PC-9 (cell line): ENCODE data around the gene TMEM253. TPM values are rescaled to one million over a fixed set of nuclear protein-coding genes. Genes with fewer than 3 reads are reported as not detected.

ENCODE experiments used
- BruUV-seq: library from RNA; stranded (reverse); fragments of 400-500 nt; replicated peaks from 2 replicates; lab custom pipeline; 2021; lab: Mats Ljungman, UMichigan
- CTCF ChIA-PET: fragments of 300-600 bp; sonication (Branson Sonifier 250); formaldehyde crosslinking; loops from one replicate; lab custom pipeline; 2022; ENCODE audit warnings: antibody characterized with exemption; lab: Charles Lee
- POLR2A ChIA-PET: fragments of 300-600 bp; sonication (Branson Sonifier 250); formaldehyde crosslinking; loops from one replicate; lab custom pipeline; 2022; ENCODE audit warnings: antibody characterized with exemption; ENCODE audit not compliant: unreplicated experiment; lab: Charles Lee
- DNase-seq, 2 experiments: peaks; one replicate each; pipeline versions ENCODE4 v3.0.0 to v3.0.0-alpha.2; 2015 to 2022; ENCODE audit warnings: mixed read lengths in 1 of 2
- H2AFZ ChIP-seq: fragments of 200-600 bp; sonication (generic); 2 replicates; pipeline ENCODE4 v1.8.1; 2017; ENCODE audit warnings: antibody characterized with exemption
- H3F3A ChIP-seq: fragments of 200-600 bp; sonication (generic); 2 replicates; pipeline ENCODE4 v1.8.1; 2017; ENCODE audit warnings: antibody characterized with exemption, mild to moderate bottlenecking, low read depth; ENCODE audit not compliant: insufficient read depth
- H3K27ac ChIP-seq: fragments of 200-600 bp; sonication (generic); 2 replicates; pipeline ENCODE4 v1.6.1; 2016; ENCODE audit warnings: mixed run types
- H3K27me3 ChIP-seq: fragments of 200-600 bp; sonication (generic); 2 replicates; pipeline ENCODE4 v1.6.1; 2016; ENCODE audit warnings: low read depth, mixed run types; ENCODE audit not compliant: insufficient read depth
- H3K36me3 ChIP-seq: fragments of 200-600 bp; sonication (generic); 2 replicates; pipeline ENCODE4 v1.6.1; 2016; ENCODE audit warnings: low read depth, mixed run types
- H3K4me1 ChIP-seq: fragments of 200-600 bp; sonication (generic); replicated peaks from 2 replicates; pipeline ENCODE4 v1.6.1; 2016; ENCODE audit warnings: mixed run types; ENCODE audit not compliant: insufficient read depth
- H3K4me2 ChIP-seq: fragments of 200-600 bp; sonication (generic); 2 replicates; pipeline ENCODE4 v1.6.1; 2017; ENCODE audit warnings: mixed run types
- H3K4me3 ChIP-seq: fragments of 200-600 bp; sonication (generic); 2 replicates; pipeline ENCODE4 v1.6.1; 2016; ENCODE audit warnings: mixed run types
- H3K79me2 ChIP-seq: fragments of 200-600 bp; sonication (generic); 2 replicates; pipeline ENCODE4 v1.6.1; 2017; ENCODE audit warnings: low read depth, mixed run types
- H3K9me2 ChIP-seq: fragments of 200-600 bp; sonication (generic); 2 replicates; pipeline ENCODE4 v1.8.1; 2017; ENCODE audit warnings: mild to moderate bottlenecking; ENCODE audit not compliant: insufficient read depth
- H3K9me3 ChIP-seq: fragments of 200-600 bp; sonication (generic); 2 replicates; pipeline ENCODE4 v1.8.1; 2016; ENCODE audit warnings: low read depth; ENCODE audit not compliant: insufficient read depth
- H4K20me1 ChIP-seq: fragments of 200-600 bp; sonication (generic); 2 replicates; pipeline ENCODE4 v1.8.1; 2017; ENCODE audit not compliant: insufficient read depth
- EZH2 ChIP-seq: fragments of 200-600 bp; sonication (generic); IDR thresholded peaks from 2 replicates; pipeline ENCODE4 v1.8.0; 2017; ENCODE audit warnings: antibody characterized with exemption, low read depth
- intact Hi-C: fragments of 100-400 bp; cut with micrococcal nuclease; formaldehyde crosslinking; loops from one replicate; pipeline ENCODE4 v1.10.0; 2022; ENCODE audit not compliant: unreplicated experiment
- total RNA-seq: library from RNA; stranded (reverse); gene quantifications from 2 replicates; pipeline ENCODE4 v1.2.3, GENCODE V29; 2021
- TF ChIP-seq, protein P1 (sequence below): fragments of 200-600 bp; sonication (generic); conservative IDR thresholded peaks from 2 replicates; pipeline ENCODE4 v1.6.1; 2017; ENCODE audit warnings: mixed run types, antibody characterized with exemption, mild to moderate bottlenecking, moderate library complexity

The TMEM253 gene
- total RNA-seq, 1 experiment from 2014 or later: 1.4 TPM

DNA sequence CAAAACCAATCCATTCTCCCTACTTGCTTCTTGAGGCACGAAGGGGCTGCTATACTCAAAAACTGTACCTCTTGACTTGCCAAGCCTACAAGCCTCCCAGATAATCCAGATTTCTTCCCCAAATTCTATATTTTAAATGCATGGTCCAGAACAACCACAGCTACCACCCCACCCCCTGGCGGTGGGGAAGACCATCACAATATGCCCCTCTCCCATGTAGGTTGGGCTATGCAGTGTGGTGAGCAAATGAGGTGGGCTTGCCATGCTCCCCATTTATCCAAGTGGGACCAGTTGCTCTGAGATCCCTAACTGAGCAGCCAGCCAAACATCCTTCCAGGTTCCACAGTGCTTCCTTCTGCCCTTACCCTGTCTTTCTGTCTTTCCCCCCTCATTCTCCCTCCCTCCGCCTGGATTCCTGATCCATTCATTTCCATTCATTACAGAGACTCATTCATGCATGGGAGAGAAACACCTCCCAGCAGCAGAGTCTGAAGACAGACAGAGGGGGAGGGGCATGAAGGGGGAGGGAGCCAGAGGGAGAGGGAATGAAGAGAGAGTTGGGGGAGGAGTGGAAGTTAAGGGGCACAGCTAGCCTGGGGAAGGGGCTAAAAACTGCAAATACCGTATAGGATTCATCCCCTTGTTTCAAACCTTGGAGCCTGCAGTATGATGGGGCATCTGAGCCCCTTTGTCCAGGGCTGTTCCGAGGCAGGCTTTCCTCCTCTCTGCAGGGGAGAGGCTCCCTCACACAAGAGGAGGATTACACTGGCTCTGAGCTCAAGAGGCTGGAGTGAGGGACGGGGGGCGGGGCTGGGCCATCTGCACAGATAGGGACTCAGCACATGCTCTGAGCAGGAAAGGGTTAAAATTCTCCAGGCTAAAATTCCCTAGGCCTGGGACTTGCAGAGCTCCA, 6.8 kb upstream of the TMEM253 start:
- H2AFZ ChIP-seq: no peak overlapping the region
- no TSS peak for BruUV-seq
- intact Hi-C loops: no loop called here

DNA sequence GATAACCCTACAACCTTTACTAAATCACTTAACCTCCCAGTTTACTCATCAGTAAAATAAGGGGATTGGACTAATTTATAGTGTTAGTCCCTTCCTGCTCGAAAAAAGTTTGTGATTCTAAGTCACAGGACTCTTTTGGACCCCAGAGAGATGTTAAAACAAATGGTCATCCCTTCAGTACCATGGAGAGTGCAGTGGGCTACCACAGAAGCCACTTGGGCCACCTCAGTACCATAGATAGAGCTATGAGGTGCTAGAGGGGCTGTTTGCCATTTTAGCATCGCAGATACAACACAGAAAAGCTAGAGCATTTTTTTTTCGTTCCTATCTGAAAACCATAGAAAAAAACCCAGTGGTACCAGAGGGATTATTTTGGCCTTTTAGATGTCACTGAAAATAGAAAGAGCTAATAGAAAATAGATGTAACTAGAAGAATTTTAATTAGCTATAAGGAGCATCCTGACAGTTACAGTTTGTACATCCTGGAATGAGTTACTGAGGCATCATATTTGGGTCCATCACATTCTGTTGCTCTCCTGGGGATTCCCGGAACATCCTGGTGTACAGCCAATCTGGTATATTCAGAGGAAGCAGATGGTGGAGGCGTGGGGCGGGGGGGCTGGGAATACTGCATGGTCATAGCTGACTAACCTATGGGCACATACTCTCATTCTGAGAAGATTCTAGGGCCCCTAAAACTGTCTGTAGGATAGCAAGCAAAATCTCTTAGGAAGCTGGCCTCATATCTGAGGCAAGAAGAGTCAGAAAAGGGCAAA, 5.2 kb upstream of the TMEM253 start:
- no peaks in the 10 kb centered on the region for H3K9me3 ChIP-seq
- intact Hi-C loops: no loop called here
- no peak for DNase-seq
- 0 out of 2 replicates have a peak, but pooled peaks cover 4% of the 10 kb centered on the region for H3K79me2 ChIP-seq
- H2AFZ ChIP-seq: no peak overlapping the region
- H3K27ac ChIP-seq: no peak overlapping the region
- peaks cover 11% of the 10 kb centered on the region for H3K4me1 ChIP-seq
- H3K9me2 ChIP-seq: no peaks in the 10 kb centered on the region
- no peaks in the 10 kb centered on the region for H3K36me3 ChIP-seq
- CTCF ChIA-PET: interaction anchor here (0.6 to 1.0 kb wide), 2 partner anchors 24 to 33 kb away, joined by 3 to 5 read pairs; no protein-coding TSS in a partner anchor
- no peak for TF ChIP-seq EZH2
- TF ChIP-seq, protein P1, sequence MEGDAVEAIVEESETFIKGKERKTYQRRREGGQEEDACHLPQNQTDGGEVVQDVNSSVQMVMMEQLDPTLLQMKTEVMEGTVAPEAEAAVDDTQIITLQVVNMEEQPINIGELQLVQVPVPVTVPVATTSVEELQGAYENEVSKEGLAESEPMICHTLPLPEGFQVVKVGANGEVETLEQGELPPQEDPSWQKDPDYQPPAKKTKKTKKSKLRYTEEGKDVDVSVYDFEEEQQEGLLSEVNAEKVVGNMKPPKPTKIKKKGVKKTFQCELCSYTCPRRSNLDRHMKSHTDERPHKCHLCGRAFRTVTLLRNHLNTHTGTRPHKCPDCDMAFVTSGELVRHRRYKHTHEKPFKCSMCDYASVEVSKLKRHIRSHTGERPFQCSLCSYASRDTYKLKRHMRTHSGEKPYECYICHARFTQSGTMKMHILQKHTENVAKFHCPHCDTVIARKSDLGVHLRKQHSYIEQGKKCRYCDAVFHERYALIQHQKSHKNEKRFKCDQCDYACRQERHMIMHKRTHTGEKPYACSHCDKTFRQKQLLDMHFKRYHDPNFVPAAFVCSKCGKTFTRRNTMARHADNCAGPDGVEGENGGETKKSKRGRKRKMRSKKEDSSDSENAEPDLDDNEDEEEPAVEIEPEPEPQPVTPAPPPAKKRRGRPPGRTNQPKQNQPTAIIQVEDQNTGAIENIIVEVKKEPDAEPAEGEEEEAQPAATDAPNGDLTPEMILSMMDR: no peak
- H3K4me3 ChIP-seq: no peak overlapping the region
- H4K20me1 ChIP-seq: no peaks in the 10 kb centered on the region
- POLR2A ChIA-PET: no interaction called here
- no peaks in the 10 kb centered on the region for H3K27me3 ChIP-seq
- peaks cover 14% of the 10 kb centered on the region; the same call in 1 of the 2 replicates for H3F3A ChIP-seq
- no TSS peak for BruUV-seq
- no peak overlapping the region for H3K4me2 ChIP-seq

More for the DNA sequence above, 6.8 kb upstream of the TMEM253 start:
- Histone ChIP-seq H3F3A (peaks cover 14% of the 10 kb centered on the region; the same call in 1 of the 2 replicates), H3K79me2 (0 out of 2 replicates have a peak, but pooled peaks cover 4% of the 10 kb centered on the region), H3K4me1 (no peaks in the 10 kb centered on the region), H3K36me3 (no peaks in the 10 kb centered on the region), H3K9me3 (no peaks in the 10 kb centered on the region), H3K27ac (no peak overlapping the region), H4K20me1 (no peaks in the 10 kb centered on the region), H3K4me3 (no peak overlapping the region), H3K9me2 (no peaks in the 10 kb centered on the region), H3K4me2 (no peak overlapping the region), H3K27me3 (no peaks in the 10 kb centered on the region)
- CTCF ChIA-PET: interaction anchor here (0.6 kb wide), 1 partner anchor 764 kb away, joined by 4 read pairs; no protein-coding TSS in a partner anchor
- TF ChIP-seq, protein P1: no peak
- TF ChIP-seq EZH2: no peak
- POLR2A ChIA-PET: no interaction called here
- no peak for DNase-seq

DNA sequence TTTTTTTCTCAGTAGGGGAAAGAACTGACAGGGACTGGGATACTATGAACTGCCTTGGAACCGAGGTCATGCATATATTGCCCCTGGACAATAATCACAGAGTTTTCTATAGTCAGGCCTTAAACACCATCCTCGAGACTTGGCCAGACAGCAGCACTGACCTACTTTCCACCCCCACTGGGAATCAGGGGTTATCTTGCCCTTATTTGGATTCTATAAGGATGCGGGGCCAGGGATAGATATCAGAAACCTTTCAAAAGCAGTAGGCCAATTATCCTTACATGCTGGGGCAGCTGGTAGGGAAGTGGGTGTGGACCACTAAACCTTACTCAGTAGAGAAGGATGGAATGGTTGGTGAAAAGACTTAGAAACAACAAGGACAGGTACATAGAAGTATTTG, 4.4 kb upstream of the TMEM253 start:
- CTCF ChIA-PET: no interaction called here
- TF ChIP-seq EZH2: no peak
- TF ChIP-seq, protein P1: no peak
- DNase-seq: no peak
- Histone ChIP-seq H3K9me2 (no peaks in the 10 kb centered on the region), H4K20me1 (no peaks in the 10 kb centered on the region), H3K4me3 (no peak overlapping the region), H3K36me3 (no peaks in the 10 kb centered on the region), H3K79me2 (0 out of 2 replicates have a peak, but pooled peaks cover 4% of the 10 kb centered on the region), H3K4me1 (peaks cover 14% of the 10 kb centered on the region), H3K27ac (no peak overlapping the region), H3K9me3 (no peaks in the 10 kb centered on the region), H2AFZ (no peak overlapping the region), H3F3A (peaks cover 14% of the 10 kb centered on the region; the same call in 1 of the 2 replicates), H3K4me2 (no peak overlapping the region), H3K27me3 (no peaks in the 10 kb centered on the region)
- POLR2A ChIA-PET: no interaction called here
- intact Hi-C loops: no loop called here
- TSS peak; percentile 18 for BruUV-seq
